Measurements from ENCODE around the gene CFAP46.

DNA sequence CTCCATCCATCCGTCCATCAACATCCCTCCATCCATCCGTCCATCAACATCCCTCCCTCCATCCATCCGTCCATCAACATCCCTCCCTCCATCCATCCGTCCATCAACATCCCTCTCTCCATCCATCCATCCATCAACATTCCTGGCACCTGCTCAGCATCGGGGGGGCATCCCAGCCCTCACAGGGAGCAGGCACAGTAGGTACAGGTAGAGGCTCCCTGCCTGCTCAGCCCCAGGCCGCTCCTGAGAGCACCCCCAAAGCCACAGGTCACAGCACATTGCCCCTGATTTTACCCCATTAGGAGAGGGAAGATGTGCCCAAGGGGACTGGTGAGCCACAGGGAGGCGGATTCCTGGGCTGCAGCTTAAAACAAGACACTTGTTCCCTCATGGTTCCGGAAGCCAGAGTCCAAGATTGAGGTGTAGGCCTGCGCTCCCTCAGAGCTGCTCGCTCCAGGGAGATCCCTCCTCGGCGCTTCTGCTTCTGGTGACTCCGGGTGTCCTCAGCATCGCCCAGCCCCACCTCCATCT, 21.1 kb upstream of the CFAP46 start:
- TF ChIP-seq, protein P1, sequence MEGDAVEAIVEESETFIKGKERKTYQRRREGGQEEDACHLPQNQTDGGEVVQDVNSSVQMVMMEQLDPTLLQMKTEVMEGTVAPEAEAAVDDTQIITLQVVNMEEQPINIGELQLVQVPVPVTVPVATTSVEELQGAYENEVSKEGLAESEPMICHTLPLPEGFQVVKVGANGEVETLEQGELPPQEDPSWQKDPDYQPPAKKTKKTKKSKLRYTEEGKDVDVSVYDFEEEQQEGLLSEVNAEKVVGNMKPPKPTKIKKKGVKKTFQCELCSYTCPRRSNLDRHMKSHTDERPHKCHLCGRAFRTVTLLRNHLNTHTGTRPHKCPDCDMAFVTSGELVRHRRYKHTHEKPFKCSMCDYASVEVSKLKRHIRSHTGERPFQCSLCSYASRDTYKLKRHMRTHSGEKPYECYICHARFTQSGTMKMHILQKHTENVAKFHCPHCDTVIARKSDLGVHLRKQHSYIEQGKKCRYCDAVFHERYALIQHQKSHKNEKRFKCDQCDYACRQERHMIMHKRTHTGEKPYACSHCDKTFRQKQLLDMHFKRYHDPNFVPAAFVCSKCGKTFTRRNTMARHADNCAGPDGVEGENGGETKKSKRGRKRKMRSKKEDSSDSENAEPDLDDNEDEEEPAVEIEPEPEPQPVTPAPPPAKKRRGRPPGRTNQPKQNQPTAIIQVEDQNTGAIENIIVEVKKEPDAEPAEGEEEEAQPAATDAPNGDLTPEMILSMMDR (IDR thresholded peaks at IDR 0.05): no peak
- TF ChIP-seq POLR2A (IDR thresholded peaks at IDR 0.05): no peak
- no peak for TF ChIP-seq POLR2AphosphoS5 (IDR thresholded peaks at IDR 0.05)
- TF ChIP-seq EP300 (IDR thresholded peaks at IDR 0.05): no peak

Measured in upper lobe of left lung (tissue), 4 donors.